Lower leg skin (tissue), 4 donors: ENCODE measurements around the gene TBC1D22A. TPM values are rescaled to one million over a fixed set of nuclear protein-coding genes. Genes with fewer than 3 reads are reported as not detected.

Source experiments
- DNase-seq, 2 donors: peaks; one replicate each; pipeline ENCODE4 v3.0.0-alpha.2; 2019; ENCODE audit warnings: low spot score in 2 of 2
- H3K4me3 ChIP-seq: fragments of 200-600 bp; sonication (generic); 2 replicates; pipeline ENCODE4 v1.5.1; 2017; ENCODE audit warnings: mild to moderate bottlenecking, low read depth; ENCODE audit not compliant: poor library complexity, severe bottlenecking
- CTCF ChIP-seq, 3 donors: fragments of 450-650 bp; IDR thresholded peaks; one replicate each; pipeline ENCODE4 v1.5.1; 2016; ENCODE audit warnings: antibody characterized with exemption in 3 of 3, mild to moderate bottlenecking in 3 of 3, moderate library complexity in 2 of 3
- POLR2A ChIP-seq, 2 donors: fragments of 450-650 bp; IDR thresholded peaks; one replicate each; pipeline ENCODE4 v1.6.1; 2016 to 2017; ENCODE audit warnings: antibody characterized with exemption in 2 of 2, mild to moderate bottlenecking in 1 of 2, moderate library complexity in 1 of 2
- WGBS, 2 donors: methylation state at CpG; one replicate each; pipeline ENCODE4 v1.1.5; 2018; 5-methylcytosine and 5-hydroxymethylcytosine counted together
- intact Hi-C: fragments of 100-400 bp; cut with DNase I; formaldehyde crosslinking; loops from one replicate; pipeline ENCODE4 v1.15.0; 2023; ENCODE audit warnings: low total_unique reads
- total RNA-seq, 4 donors: library from RNA; depleted of rRNA; stranded (reverse); fragments of >200 nt; gene quantifications; one replicate each; pipeline ENCODE4 v1.1.0, GENCODE V29; 2016

TBC1D22A gene
- total RNA-seq, 4 donors from 2014 or later: 21.8 to 32.3 (median 31.6) TPM

- intact Hi-C loops: no loop called here
- peak in 1 of 2 donors; percentile 20 for DNase-seq
- WGBS, 2 donors: 94 to 98% methylated on average over 12 of the region's 12 CpGs
- H3K4me3 ChIP-seq: no peak overlapping the region
- TF ChIP-seq CTCF (IDR thresholded peaks at IDR 0.05) (no peak), POLR2A (IDR thresholded peaks at IDR 0.05) (no peak)
Observed at GRCh38 chr22:46998331-46998730, 235.9 kb downstream of the TBC1D22A start.

- peak in 1 of 2 donors; percentile 43 for DNase-seq
- intact Hi-C loops: no loop called here
- no peak overlapping the region for H3K4me3 ChIP-seq
- TF ChIP-seq CTCF (IDR thresholded peaks at IDR 0.05) (no peak), POLR2A (IDR thresholded peaks at IDR 0.05) (no peak)
- 84 to 86% methylated on average over 11 of the region's 11 CpGs for WGBS, 2 donors
Observed at GRCh38 chr22:47000256-47000655, 237.8 kb downstream of the TBC1D22A start.

DNA sequence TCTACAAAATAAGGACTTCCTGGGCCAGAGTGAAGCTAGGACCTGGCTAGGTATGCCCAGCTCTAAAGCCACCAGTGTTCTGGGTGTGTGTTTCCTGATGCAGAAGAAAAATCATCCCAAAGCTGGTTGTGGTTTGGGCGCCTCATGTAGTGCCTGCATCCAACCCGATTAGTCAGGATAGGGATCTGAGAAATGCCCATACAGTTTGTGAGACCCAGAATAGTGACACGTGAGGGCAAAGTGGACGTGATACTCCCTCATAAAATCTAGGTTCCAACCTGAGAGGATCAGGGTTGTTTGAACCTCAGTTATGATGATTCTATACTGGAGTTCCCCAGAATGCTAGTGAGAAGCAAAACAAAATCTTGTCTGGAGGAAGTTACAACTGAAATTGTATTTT is 238.4 kb downstream of the TBC1D22A start:
- TF ChIP-seq CTCF (IDR thresholded peaks at IDR 0.05) (no peak), POLR2A (IDR thresholded peaks at IDR 0.05) (no peak)
- intact Hi-C loops: no loop called here
- DNase-seq: peak in 1 of 2 donors; percentile 12
- H3K4me3 ChIP-seq: no peak overlapping the region
- 80 to 84% methylated on average over 4 of the region's 4 CpGs for WGBS, 2 donors

GRCh38 chr22:47001288-47001687 is 238.8 kb downstream of the TBC1D22A start:
- WGBS, 2 donors: 92 to 96% methylated on average over 9 of the region's 9 CpGs
- no peak overlapping the region for H3K4me3 ChIP-seq
- peak in 1 of 2 donors; percentile 64 for DNase-seq
- intact Hi-C loops: no loop called here
- TF ChIP-seq CTCF (IDR thresholded peaks at IDR 0.05) (no peak), POLR2A (IDR thresholded peaks at IDR 0.05) (no peak)

GRCh38 chr22:47002692-47003091 is 240.2 kb downstream of the TBC1D22A start:
- TF ChIP-seq CTCF (IDR thresholded peaks at IDR 0.05) (no peak), POLR2A (IDR thresholded peaks at IDR 0.05) (no peak)

More at GRCh38 chr22:47002692-47003091, 240.2 kb downstream of the TBC1D22A start:
- intact Hi-C loops: no loop called here
- DNase-seq: peak in 1 of 2 donors; percentile 62
- WGBS, 2 donors: 87 to 96% methylated on average over 8 of the region's 8 CpGs
- H3K4me3 ChIP-seq: no peak overlapping the region
